Muscle of leg (tissue), 11 donors: Measurements from ENCODE around the gene FSHR. TPM values are rescaled to one million over a fixed set of nuclear protein-coding genes. Genes with fewer than 3 reads are reported as not detected.

Source experiments
- DNase-seq: peaks from one replicate; pipeline ENCODE4 v3.0.0; 2013
- H3K27ac ChIP-seq: one replicate; pipeline ENCODE4 v1.5.1; 2013; ENCODE audit warnings: mild to moderate bottlenecking, low read length, control low read depth
- H3K27me3 ChIP-seq: one replicate; pipeline ENCODE4 v1.6.1; 2013; ENCODE audit warnings: low read length; ENCODE audit not compliant: control insufficient read depth, insufficient read depth
- H3K36me3 ChIP-seq: one replicate; pipeline ENCODE4 v1.6.1; 2013; ENCODE audit warnings: low read length; ENCODE audit not compliant: control insufficient read depth, insufficient read depth
- H3K4me1 ChIP-seq: one replicate; pipeline ENCODE4 v1.6.1; 2013; ENCODE audit warnings: low read length; ENCODE audit not compliant: control insufficient read depth, insufficient read depth
- H3K4me3 ChIP-seq: one replicate; pipeline ENCODE4 v1.5.1; 2013; ENCODE audit warnings: low read length, control low read depth
- H3K9me3 ChIP-seq: replicated peaks from 2 replicates; pipeline ENCODE4 v1.6.1; 2013; ENCODE audit warnings: low read depth, low read length; ENCODE audit not compliant: control insufficient read depth
- WGBS: methylation state at CpG from one replicate; pipeline ENCODE4 v1.1.5; 2013; ENCODE audit warnings: missing lambda C conversion rate; ENCODE audit not compliant: insufficient coverage; 5-methylcytosine and 5-hydroxymethylcytosine counted together
- polyA plus RNA-seq, 8 donors: library from polyadenylated mRNA; unstranded; fragments of 120-200 nt; gene quantifications; one replicate each; pipeline versions ENCODE4 v1.2.1 to v1.2.3, GENCODE V29; 2013; ENCODE audit warnings: inconsistent platforms in 1 of 8, low replicate concordance in 1 of 8; ENCODE audit not compliant: insufficient read length in 8 of 8, insufficient read depth in 1 of 8
- total RNA-seq: library from RNA; stranded (reverse); fragments of 120-200 nt; gene quantifications from one replicate; pipeline ENCODE4 v1.2.4, GENCODE V29; 2013

Gene FSHR
- total and polyA plus RNA-seq, 9 donors = 0.28 to 1.7 (median 0.44) TPM

GRCh38 chr2:49174750-49175149, 20.4 kb upstream of the FSHR start:
- Histone ChIP-seq H3K27ac (no peak overlapping the region), H3K9me3 (no peaks in the 10 kb centered on the region), H3K4me3 (no peak overlapping the region), H3K27me3 (no peaks in the 10 kb centered on the region), H3K36me3 (no peaks in the 10 kb centered on the region), H3K4me1 (no peaks in the 10 kb centered on the region)
- DNase-seq = no peak
- 61% methylated on average over 2 of the region's 3 CpGs for WGBS

DNA sequence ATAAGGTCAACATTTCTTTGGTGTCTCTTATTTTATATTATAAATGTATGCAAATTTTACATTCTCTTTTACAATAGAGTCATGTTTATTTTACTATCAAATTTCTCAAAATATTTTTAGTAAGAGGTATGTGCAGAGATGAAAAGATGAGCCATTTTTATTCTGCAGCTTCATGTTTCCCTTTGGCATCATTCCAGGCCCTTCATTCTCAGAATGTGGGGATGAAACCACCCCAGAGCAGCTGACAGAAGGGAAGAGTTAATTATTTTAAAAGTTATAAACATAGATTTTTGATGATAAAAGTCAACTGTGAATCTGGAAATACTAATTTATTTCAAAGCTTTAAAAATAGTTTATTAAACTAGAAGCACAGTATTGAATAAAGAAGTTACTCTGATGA, 12.8 kb upstream of the FSHR start:
- Histone ChIP-seq H3K27ac (no peak overlapping the region), H3K4me1 (peaks cover 8% of the 10 kb centered on the region), H3K4me3 (no peak overlapping the region), H3K36me3 (no peaks in the 10 kb centered on the region), H3K27me3 (no peaks in the 10 kb centered on the region), H3K9me3 (no peaks in the 10 kb centered on the region)
- DNase-seq = no peak

DNA sequence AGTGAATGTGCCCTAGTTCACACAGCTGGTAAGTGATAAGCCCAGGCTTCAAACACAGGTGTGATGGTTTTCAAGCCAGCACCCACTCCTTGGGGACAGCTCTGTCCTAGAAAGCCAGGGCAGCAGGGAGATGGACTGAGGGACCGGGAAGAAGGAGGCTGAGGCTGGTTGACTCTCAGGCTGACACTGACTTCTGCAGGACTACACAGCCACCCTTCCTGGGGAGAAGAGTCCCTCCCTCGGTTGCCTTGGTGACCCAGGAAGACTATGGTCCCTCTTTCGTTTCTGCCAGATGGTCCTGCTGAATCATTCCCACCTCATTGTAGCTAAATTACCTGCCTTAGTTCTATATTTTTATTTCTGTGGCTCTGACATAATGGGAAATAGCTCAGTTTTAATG, 11.3 kb upstream of the FSHR start:
- H3K27me3 ChIP-seq = no peaks in the 10 kb centered on the region
- WGBS = no CpG with 5 or more reads among the region's 3 CpGs
- peaks cover 8% of the 10 kb centered on the region for H3K4me1 ChIP-seq
- no peak overlapping the region for H3K4me3 ChIP-seq
- no peaks in the 10 kb centered on the region for H3K9me3 ChIP-seq
- no peaks in the 10 kb centered on the region for H3K36me3 ChIP-seq
- no peak for DNase-seq
- no peak overlapping the region for H3K27ac ChIP-seq

- Histone ChIP-seq H3K4me3 (no peak overlapping the region), H3K27me3 (no peaks in the 10 kb centered on the region), H3K27ac (no peak overlapping the region), H3K9me3 (no peaks in the 10 kb centered on the region), H3K4me1 (peaks cover 10% of the 10 kb centered on the region), H3K36me3 (no peaks in the 10 kb centered on the region)
- no CpG with 5 or more reads among the region's 1 CpG for WGBS
- no peak for DNase-seq
Observed at GRCh38 chr2:49164729-49165128, 10.4 kb upstream of the FSHR start.

DNA sequence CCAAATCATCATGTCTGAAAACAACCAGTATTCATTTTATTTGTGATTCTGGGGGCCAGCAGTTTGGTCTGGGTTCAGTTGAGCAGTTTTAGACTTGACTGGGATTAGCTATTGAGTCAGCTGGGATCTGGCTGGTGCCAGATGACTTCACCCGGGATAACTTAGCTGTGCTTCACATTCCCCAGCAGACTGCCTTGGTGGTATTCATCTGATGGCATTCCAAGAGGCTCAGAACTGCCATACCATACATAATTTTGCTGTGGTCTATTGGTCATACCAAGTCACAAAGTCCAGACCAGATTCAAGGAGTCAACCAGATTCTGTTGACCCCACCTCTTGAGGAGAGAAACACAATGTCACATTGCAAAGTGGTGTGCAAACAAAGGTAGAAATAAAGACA, 7.8 kb upstream of the FSHR start:
- DNase-seq = peak; percentile 32
- Histone ChIP-seq H3K36me3 (no peaks in the 10 kb centered on the region), H3K4me3 (no peak overlapping the region), H3K27me3 (no peaks in the 10 kb centered on the region), H3K27ac (no peak overlapping the region), H3K9me3 (no peaks in the 10 kb centered on the region), H3K4me1 (peaks cover 10% of the 10 kb centered on the region)
- 71% methylated on average over 1 of the region's 1 CpG for WGBS

DNA sequence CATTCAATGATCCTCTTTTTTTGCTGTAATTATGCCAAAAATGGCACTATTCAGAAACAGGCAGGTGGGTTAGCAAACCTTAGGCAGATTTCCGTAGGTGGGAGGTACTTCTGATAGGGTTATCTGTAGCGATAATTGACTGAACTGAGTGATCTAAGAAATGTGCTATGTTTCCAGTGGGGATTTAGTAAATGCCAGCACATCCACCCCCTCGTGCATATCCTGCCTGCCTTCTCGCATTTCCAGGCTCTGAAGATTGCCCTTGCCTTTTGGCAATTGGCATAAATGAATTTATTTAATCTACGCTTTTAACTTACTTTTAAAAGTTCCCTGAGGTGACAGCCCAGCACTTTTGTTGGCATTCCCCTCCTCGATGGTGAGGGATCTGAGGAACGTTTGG, 576 bp upstream of the FSHR start:
- DNase-seq = no peak
- Histone ChIP-seq H3K27ac (no peak overlapping the region), H3K4me1 (peaks cover 2% of the 10 kb centered on the region), H3K9me3 (no peaks in the 10 kb centered on the region), H3K4me3 (no peak overlapping the region), H3K27me3 (no peaks in the 10 kb centered on the region), H3K36me3 (no peaks in the 10 kb centered on the region)
- WGBS = 100% methylated on average over 2 of the region's 7 CpGs

- Histone ChIP-seq H3K36me3 (no peaks in the 10 kb centered on the region), H3K27ac (no peak overlapping the region), H3K4me3 (no peak overlapping the region), H3K27me3 (no peaks in the 10 kb centered on the region), H3K4me1 (peaks cover 2% of the 10 kb centered on the region), H3K9me3 (no peaks in the 10 kb centered on the region)
- no CpG with 5 or more reads among the region's 2 CpGs for WGBS
- DNase-seq = peak; percentile 32
Observed at GRCh38 chr2:49153252-49153651, 1.1 kb downstream of the FSHR start.

DNA sequence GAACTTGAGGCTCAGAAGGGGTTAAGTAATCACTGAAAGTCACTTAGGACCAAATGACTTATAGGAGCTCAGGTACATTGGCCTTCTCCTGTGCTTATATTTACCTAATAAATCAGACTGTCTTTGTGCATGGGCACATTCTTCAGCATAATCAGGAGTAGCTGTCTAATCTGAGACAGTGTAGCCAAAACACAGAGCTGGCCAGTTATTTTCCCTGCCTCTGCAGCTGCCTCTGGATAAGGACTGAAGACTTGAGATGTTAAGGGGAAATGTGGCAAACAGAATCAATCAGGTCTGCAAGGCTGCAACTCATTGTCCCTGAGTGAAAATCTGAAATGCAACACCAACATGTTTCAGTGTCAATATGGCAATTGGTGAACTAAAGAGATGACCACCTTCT, 1.5 kb downstream of the FSHR start:
- Histone ChIP-seq H3K4me3 (no peak overlapping the region), H3K27ac (no peak overlapping the region), H3K9me3 (no peaks in the 10 kb centered on the region), H3K4me1 (peaks cover 2% of the 10 kb centered on the region), H3K36me3 (no peaks in the 10 kb centered on the region), H3K27me3 (no peaks in the 10 kb centered on the region)
- no peak for DNase-seq

DNA sequence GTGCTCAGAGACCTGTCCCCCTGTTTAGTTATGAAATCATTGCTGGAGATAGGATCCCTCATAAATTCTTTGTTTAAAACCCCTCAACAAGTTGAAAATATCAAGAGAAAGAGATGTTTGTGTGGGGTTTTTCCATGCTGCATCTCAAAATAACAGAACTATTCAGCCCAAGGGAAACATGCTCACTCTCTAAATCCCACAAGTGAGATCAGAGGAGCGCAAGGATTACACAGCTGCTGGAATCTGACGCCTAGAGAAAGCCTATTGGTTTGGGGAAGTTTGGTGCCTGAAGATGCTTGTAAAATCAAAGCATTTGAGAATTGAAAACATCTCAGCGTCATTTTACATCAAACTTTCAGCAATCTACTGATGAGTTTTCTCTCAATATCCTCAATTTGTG, 7.9 kb downstream of the FSHR start:
- no peaks in the 10 kb centered on the region for H3K27me3 ChIP-seq
- H3K36me3 ChIP-seq = no peaks in the 10 kb centered on the region
- peak; percentile 87 for DNase-seq
- WGBS = no CpG with 5 or more reads among the region's 3 CpGs
- H3K4me1 ChIP-seq = no peaks in the 10 kb centered on the region
- no peak overlapping the region for H3K27ac ChIP-seq
- H3K9me3 ChIP-seq = no peaks in the 10 kb centered on the region
- no peak overlapping the region for H3K4me3 ChIP-seq

- Histone ChIP-seq H3K4me1 (no peaks in the 10 kb centered on the region), H3K36me3 (no peaks in the 10 kb centered on the region), H3K27ac (no peak overlapping the region), H3K4me3 (no peak overlapping the region), H3K27me3 (no peaks in the 10 kb centered on the region), H3K9me3 (peaks cover 3% of the 10 kb centered on the region)
- no CpG with 5 or more reads among the region's 1 CpG for WGBS
- DNase-seq = no peak
Observed at GRCh38 chr2:49131801-49132200, 22.5 kb downstream of the FSHR start.

DNA sequence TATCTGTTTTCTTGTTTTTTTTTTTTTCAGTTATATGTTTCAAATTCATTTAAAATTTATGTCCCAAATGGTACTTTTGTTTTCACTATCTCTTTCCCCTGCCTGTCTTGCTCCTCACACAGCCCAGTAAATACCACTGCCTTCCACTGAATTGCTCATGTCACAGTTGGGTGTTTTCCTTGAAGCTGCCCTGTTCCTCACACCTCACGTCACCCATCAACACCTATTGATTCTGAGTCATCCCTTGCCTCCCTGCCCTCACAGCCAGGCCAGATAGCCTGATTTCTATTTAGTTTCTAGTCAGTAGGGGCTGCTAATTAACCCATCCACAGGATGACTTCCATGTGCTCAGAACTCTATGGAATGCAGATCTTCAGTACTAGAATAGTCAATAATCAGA, 25.3 kb downstream of the FSHR start:
- H3K27ac ChIP-seq = no peak overlapping the region
- no peak overlapping the region for H3K4me3 ChIP-seq
- no peaks in the 10 kb centered on the region for H3K27me3 ChIP-seq
- H3K36me3 ChIP-seq = no peaks in the 10 kb centered on the region
- no CpG with 5 or more reads among the region's 1 CpG for WGBS
- no peaks in the 10 kb centered on the region for H3K4me1 ChIP-seq
- peaks cover 3% of the 10 kb centered on the region for H3K9me3 ChIP-seq
- no peak for DNase-seq
